AG04450 (cell line): ENCODE measurements around the gene SUN1. TPM values are rescaled to one million over a fixed set of nuclear protein-coding genes. Genes with fewer than 3 reads are reported as not detected.

Source experiments
- CTCF ChIA-PET: fragments of 300-600, 350-600 bp; formaldehyde crosslinking; extraction: SDS; loops from one replicate; lab custom pipeline; 2022; ENCODE audit warnings: antibody characterized with exemption, inconsistent platforms; lab: Charles Lee
- POLR2A ChIA-PET: fragments of 350-600 bp; formaldehyde crosslinking; extraction: SDS; loops from one replicate; lab custom pipeline; 2021; ENCODE audit warnings: antibody characterized with exemption, inconsistent platforms; lab: Yijun Ruan, JAX
- DNase-seq: peaks from one replicate; pipeline ENCODE4 v3.0.0-alpha.2; 2011; ENCODE audit warnings: low read depth, low spot score
- H3K27ac ChIP-seq: one replicate; pipeline ENCODE4 v1.5.1; 2012; ENCODE audit warnings: low read depth, low read length, control low read depth
- H3K27me3 ChIP-seq: one replicate; pipeline ENCODE4 v1.6.0; 2012; ENCODE audit warnings: low read length; ENCODE audit not compliant: control insufficient read depth, insufficient read depth
- H3K4me3 ChIP-seq: 2 replicates; pipeline ENCODE4 v1.5.1; 2011; ENCODE audit warnings: mild to moderate bottlenecking, low read depth, low read length, control low read depth
- H3K9me3 ChIP-seq: 2 replicates; pipeline ENCODE4 v1.5.1; 2012; ENCODE audit warnings: low read length; ENCODE audit not compliant: control insufficient read depth, insufficient read depth
- CTCF ChIP-seq: IDR thresholded peaks from 2 replicates; pipeline ENCODE4 v1.5.1; 2011; ENCODE audit warnings: low read depth, low read length, control low read depth, inconsistent platforms
- polyA plus RNA-seq: library from polyadenylated mRNA; depleted of rRNA; stranded (reverse); fragments of >200 nt; gene quantifications from 2 replicates; pipeline ENCODE4 v1.2.3, GENCODE V29; 2011

The SUN1 gene
- polyA plus RNA-seq, 1 experiment, result 140 TPM

GRCh38 chr7:857661-858060 lies 25.4 kb downstream of the SUN1 start:
- Histone ChIP-seq H3K27me3 (no peaks in the 10 kb centered on the region), H3K4me3 (no peak overlapping the region), H3K9me3 (no peaks in the 10 kb centered on the region), H3K27ac (no peak overlapping the region)
- POLR2A ChIA-PET, result no interaction called here
- no peak for TF ChIP-seq CTCF
- CTCF ChIA-PET, result interaction anchor here (1.0 to 1.4 kb wide), 2 partner anchors 15 to 21 kb away, joined by 3 to 10 read pairs; no protein-coding TSS in a partner anchor
- no peak for DNase-seq

GRCh38 chr7:859359-860030 lies 27.2 kb downstream of the SUN1 start:
- ChIA-PET POLR2A (no interaction called here), CTCF (interaction anchor here (1.3 kb wide), 1 partner anchor 14 kb away, joined by 3 read pairs; no protein-coding TSS in a partner anchor)
- Histone ChIP-seq H3K27me3 (no peaks in the 10 kb centered on the region), H3K4me3 (no peak overlapping the region), H3K27ac (no peak overlapping the region), H3K9me3 (no peaks in the 10 kb centered on the region)
- DNase-seq, result no peak
- TF ChIP-seq CTCF, result no peak

GRCh38 chr7:860149-860548 lies 27.9 kb downstream of the SUN1 start:
- no peaks in the 10 kb centered on the region for H3K27me3 ChIP-seq
- POLR2A ChIA-PET, result no interaction called here
- no peak for DNase-seq
- no peak overlapping the region for H3K27ac ChIP-seq
- TF ChIP-seq CTCF, result no peak
- CTCF ChIA-PET, result interaction anchor here (2.1 kb wide), 1 partner anchor 13 kb away, joined by 6 read pairs; no protein-coding TSS in a partner anchor
- no peaks in the 10 kb centered on the region for H3K9me3 ChIP-seq
- no peak overlapping the region for H3K4me3 ChIP-seq

GRCh38 chr7:861222-861621 lies 28.9 kb downstream of the SUN1 start:
- no peak overlapping the region for H3K4me3 ChIP-seq
- POLR2A ChIA-PET, result no interaction called here
- CTCF ChIA-PET, result interaction anchor here (2.1 kb wide), 1 partner anchor 12 kb away, joined by 6 read pairs; no protein-coding TSS in a partner anchor
- no peak overlapping the region for H3K27ac ChIP-seq
- H3K9me3 ChIP-seq, result no peaks in the 10 kb centered on the region
- TF ChIP-seq CTCF, result no peak
- no peak for DNase-seq
- H3K27me3 ChIP-seq, result no peaks in the 10 kb centered on the region

GRCh38 chr7:862157-862556 lies 29.9 kb downstream of the SUN1 start:
- Histone ChIP-seq H3K27me3 (no peaks in the 10 kb centered on the region), H3K9me3 (no peaks in the 10 kb centered on the region), H3K27ac (no peak overlapping the region), H3K4me3 (no peak overlapping the region)
- no peak for TF ChIP-seq CTCF
- CTCF ChIA-PET, result interaction anchor here (2.1 kb wide), 1 partner anchor 11 kb away, joined by 6 read pairs; no protein-coding TSS in a partner anchor
- POLR2A ChIA-PET, result no interaction called here
- DNase-seq, result no peak
